Activated naive CD4-positive, alpha-beta T cell (primary cell): ENCODE results near the gene TMEM208.

ENCODE experiments used
- DNase-seq, 4 experiments: peaks; one replicate each; lab custom pipeline; 2025; lab: John Stamatoyannopoulos, UW

Gene TMEM208

DNA sequence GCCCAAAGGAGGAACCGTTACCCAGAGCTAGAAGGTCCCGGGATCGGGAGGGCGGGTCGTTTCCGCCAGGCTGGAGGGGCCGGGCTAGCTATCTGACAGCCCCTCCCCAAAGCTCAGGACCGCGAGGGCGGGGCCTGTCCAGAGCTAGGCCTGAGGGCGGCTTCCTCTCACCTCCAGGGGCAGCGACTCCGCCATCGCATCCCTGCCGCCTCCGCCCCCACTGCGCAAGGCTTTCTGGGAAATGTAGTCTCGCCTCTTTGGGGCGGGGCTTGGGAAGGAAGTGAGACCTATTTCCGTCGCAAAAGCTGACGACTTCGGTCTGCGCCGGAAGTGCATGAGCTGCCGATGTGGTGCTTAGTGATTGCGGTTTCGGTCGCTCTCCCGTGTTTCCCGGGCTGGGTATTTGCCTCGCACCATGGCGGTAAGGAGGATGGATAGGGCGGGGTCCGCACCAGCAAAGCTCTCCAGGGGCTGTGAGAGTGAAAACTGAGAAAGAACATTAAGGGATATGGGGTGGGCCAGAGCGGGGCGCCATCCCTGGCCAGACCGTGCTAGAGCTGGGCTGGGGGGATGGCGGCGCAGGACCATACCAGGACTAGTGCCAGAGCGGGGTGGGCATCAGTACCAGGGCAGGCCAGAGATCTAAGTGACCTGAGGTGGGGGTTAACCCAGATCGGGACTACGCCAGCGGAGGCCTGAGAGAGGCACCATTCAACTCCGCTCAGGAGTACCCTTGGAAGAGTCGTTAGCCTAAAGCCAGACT lies at the start of gene TMEM208:
TMEM208 (plus strand) TSS at position 327 of the 763 bp plus-strand sequence; CDS start at position 416, 89 bp downstream.
- peak; percentile 91 to 97 (median 94) for DNase-seq

DNA sequence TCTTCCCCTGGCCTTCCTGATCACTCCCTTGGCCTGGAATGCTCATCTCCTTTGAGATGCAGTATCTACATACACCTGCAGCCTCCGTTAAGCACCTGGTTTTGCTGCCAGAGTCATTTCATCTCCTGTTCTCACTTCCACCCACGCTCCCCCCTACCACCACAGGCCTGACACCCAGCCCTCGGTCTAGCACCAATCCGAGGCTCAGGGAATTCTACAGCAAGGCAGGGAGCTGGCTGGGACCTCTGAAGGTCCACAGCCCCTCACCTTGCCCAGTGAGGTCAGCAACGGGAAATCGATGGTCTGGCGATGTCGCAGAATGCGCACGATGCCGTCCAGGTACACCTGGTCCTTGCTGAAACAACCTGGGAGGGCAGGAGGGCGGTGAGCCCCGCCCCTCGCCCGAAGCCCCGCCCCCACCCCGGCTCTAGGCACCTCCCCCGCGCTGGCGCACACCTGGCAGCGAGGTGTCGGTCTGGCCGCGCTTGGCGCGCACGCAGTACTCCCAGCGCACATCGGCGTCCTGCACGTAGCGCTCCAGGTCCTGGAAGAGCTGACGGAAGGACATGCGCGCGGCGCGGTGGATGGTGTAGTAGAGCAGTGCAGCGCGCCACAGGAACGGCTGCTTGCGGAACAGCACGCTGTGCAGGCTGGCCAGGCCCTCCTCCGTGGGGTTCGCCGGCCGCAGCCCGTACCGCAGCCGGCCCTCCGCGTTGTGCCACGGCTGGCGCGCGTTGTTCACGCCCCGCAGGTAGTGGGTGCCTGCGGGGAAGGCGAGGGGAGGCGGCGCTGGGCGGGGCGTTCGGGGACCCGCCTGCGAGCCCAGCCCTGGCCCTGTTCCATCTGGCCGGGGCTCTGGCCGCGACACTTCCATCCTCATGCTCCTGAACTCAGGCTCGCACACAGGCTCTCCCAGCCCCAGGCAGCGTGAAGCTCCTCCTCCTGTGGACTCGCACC lies 48.9 kb upstream of the TMEM208 start:
- peak in 2 of 4 experiments; percentile 15 to 48 for DNase-seq

DNA sequence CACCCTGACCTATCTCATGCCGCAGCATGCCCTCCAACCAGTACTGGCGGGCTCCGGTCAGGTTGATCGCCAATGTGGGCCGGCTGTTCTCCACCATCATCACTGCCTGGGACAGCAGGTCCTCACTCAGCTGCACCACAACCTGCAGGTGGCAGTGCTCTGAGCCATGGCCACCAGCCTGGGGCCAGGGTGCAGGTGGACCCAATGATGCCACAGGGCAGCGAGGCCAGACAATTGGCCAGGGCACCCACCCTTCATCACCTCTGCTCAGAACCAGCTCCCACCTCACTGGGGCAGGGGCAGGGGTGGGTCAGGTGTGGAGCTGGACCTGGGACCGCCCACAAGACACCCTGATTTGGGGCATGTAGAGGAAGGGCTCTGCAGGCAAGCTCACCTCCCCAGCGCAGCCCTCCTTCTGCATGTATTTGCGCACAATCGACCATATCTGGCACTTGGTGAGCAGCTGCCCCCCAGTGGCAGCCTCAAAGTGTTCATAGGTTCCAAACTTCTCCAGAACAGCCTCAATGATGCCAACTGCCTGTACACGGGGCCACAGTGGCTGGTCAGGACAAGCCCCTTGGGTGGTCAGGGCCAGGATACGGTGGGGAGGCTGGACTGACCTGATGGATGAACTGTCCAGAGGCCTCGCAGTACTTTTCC lies 47.4 kb upstream of the TMEM208 start:
- no peak for DNase-seq

DNA sequence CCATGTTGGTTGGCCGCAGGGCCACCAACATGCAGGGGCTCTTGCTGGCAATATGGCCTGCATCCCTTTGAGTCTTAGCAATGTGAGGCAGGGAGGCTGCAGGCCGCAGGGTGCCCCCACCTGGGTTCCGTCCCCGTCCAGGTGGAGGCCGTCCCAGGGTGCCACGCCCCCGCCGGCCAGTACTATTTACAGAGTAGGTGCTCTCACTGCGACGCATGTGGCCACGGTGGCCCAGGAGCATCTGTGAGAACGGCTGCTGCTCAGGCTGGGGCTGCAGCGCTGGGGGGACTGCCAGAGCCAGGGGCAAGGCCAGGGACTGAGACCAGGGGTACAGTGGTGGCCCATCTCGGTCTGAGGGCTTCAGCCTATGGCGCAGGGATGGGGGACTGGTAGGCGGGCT lies 46.8 kb upstream of the TMEM208 start:
- DNase-seq, result no peak

DNA sequence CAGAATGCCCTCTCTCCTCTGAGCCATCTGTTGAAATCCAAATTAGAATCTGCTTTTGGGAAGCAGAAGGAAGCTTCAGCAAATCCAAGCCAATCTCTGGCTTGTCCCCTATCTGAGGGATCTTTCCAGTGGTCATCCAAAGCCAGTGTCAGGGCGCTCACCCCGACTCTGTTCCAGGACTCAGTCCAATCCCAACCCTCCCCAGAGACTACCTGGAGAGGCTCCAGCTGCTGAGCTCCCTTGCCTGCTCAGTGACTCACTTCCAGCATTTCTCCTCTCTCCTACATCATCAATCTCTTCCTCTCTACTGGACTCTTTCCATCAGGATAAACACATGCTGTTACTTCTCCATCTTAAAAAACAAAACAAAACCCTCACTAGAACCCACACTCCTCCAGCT lies 45.6 kb upstream of the TMEM208 start:
- no peak for DNase-seq

DNA sequence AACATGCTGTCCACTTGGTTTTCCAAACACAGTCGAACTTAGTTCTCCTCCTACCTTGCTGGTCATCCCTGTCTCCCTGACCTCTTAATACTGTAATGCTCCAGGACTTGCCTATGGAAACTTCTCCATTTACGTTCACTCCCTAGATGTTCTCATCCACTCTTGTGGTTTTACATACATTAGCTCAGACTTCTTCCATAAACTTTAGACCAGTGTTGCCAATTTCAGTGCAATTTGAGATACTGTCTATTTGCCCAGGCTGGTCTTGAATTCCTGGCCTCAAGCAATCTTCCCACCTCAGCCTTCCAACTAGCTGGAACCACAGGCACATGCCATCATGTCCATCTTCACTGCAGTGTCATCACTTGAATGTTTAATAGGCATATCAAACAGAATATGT lies 44.6 kb upstream of the TMEM208 start:
- no peak for DNase-seq

DNA sequence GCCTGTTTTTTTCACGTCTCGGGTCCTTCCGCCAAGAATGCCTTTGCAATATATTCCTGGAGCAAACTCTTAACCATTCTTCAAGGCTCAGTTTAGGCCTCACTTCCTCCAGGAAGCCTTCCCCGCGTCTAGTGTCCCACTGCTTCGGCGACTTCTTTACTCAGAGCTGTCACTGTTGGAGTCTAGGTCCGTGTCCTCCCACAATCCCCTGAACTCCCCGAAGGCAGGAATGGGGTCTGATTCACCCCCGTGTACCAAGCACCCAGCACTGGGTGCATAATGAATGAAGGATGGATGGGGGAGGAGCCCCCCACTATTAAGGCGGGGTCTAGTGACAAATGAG lies 43.7 kb upstream of the TMEM208 start:
- no peak for DNase-seq

DNA sequence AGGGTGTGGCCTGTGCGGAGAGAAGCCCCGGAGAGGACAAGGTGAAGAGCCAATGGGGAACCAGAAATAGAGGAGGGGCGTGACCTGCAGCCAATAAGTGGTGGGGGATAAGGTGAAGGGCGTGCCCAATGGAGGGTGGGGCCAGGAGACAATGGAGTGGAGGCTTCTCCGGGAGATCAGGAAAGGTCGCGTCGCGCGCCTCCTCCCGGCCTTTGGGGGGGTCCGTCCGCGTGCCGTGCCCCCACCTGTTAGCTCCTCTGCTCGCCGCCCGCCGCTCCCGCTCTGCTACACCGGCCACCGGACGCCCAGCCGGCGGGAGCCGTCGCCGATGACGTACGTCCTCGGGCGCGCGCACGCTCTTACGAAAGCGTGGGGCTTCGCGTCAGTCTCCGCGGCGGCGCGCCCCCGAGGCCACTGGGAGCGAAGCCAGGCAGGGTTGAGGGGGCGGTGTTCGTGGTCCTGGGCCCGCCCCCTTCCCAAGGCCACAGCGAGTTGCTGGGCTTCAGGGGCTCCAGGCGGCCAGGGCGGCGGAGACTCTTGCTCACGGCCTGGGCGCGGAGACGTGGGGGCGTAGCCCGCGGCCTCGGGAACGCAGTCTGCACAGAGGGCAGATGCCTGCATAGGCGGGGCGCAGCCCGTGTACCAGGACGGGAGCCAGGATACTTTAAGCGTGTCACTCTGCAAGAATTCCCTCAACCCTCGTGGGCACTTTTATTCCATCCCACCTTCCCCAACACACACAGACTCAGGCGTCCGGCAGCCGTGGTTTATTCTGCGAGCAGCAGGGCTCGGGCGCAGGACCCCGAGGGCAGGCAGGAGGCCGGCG lies 43.1 kb upstream of the TMEM208 start, which contains the start of gene MATCAP1:
MATCAP1 (minus strand) TSS at position 337 of the 826 bp plus-strand sequence. CDS start 3,353 bp downstream, outside the sequence.
- DNase-seq, result peak; percentile 66 to 86 (median 74)

DNA sequence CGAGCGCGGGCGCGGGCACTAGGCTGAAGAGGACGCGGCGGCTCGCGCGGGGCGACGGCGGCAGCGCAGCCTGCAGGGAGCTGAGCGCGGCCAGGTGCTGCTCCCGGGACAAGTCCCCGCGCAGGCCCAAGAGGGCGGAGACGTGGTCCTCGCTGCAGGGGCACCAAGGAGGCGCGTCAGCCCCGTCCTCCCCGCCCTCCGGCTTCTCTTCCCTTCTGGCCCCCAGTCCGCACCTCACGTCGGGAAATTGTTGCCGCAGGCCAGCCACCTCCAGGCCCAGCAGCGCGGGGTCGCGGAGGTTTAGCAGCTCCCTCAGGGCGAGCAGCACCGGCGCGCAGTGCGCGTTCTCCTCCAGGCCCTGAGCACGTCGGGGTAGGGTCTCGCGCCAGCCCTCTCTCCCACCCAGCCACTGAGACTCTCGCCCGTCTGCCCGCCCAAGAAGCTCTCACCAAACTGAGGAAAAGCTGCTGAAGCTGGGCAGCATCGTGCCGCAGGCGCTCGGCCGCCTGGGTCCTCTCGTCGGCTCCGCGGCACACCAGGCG lies 42.4 kb upstream of the TMEM208 start:
- no peak for DNase-seq

DNA sequence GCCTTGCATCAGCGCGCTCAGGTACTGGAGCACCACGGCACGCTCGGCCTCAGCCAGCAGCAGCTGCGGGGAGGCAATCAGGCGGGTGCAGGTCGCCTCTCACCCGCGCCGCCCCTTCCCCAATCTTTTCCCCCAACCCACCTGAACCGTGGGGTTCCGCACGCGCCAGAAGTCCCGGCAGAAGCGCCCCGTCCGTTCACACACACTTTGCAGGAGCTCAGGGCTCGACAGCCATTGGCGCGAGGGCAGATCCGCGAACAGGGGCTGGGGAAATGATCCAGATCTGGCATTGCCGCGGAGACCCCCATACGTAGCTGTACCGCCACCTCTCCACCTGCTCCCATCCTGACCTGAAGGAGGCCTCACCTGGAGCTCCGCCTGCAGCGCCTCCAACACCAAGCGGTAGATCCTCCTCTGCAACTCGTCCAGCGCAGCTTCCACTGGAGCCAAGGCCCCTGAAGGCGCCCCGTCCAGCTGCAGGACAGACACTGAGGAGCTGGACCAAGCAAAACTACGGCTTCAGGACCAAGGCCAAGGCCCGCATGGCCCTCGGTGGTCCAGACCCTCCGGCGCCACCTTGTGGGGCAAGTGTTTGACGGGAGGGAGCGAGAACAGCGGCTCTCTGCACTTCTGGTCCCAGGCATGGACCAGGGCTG lies 41.8 kb upstream of the TMEM208 start:
- DNase-seq, result peak; percentile 50 to 81 (median 72)

DNA sequence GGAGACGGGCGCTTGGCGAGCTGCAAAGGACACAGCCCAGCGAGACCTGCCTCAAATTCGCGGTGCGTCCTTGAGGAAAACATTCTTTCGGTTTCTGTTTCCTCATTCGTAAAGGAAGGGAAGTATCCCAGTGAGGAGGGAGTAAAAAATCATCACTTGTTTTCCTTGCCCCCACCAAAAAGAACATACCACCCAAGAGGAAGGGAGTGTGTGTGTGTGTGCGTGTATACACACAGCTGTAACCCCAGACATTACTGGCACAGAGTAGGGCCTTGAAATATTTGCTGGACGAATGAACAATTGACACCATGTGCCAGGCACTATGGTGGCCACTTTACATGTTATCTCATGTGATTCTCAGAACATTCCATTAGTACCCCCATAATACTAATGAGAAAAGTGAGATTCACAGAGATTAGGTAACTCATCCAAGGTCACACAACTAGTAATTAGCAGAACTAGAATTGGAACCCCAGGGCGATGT lies 41.2 kb upstream of the TMEM208 start:
- DNase-seq, result no peak

DNA sequence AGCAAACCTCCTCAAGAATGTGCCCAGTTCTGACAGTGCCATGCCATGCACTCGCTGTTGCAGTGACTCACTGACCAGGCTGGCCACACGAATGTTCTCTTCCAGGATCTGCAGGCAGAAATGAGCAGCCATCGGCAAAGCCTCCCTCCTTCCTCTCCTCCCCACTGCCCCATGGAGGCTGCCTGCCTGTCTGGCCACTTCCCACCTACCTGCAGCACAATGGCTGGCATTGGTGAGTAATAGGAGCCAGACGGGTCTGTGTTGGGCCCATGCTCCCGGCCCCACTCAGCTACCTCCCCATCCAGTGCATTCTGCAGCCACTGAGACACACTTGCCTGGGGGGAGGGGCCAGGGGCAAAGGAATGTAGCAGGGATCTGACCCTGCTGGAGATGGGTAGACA lies 40.4 kb upstream of the TMEM208 start:
- DNase-seq, result no peak

DNA sequence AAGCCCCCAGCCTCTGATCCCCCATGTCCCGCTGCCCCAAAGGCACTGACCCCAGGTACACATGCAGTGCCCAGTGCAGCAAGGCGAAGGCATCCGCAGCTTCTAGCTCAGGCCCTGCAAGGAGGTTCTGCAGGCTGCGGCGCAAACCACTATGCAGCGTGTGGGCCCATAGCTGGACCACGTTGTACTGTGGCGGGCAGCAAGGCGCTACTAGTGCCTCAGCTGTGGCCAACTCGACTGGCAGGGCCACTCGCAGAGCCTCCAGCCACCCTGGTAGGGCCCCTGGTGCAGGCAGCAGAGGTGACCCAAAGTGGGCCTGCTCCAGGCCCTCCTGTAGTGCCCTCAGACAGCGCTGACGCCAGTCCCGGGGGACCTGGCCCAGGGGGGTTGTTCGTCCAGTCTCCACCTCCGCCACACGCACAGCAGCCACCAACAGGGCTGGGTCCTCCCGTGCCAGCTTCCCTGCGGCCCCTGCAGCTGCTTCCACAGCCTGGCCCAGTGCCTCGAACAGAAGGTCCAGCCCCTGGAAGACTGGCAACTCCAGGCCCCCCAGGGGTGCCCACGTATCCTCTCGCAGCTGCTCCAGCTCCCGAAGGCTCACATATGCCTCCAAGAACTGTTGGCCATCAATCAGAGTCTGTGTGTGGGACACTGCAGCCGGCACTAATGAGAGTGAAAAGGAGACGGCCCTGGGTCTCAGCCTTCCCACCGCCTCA lies 39.6 kb upstream of the TMEM208 start:
- DNase-seq, result no peak

DNA sequence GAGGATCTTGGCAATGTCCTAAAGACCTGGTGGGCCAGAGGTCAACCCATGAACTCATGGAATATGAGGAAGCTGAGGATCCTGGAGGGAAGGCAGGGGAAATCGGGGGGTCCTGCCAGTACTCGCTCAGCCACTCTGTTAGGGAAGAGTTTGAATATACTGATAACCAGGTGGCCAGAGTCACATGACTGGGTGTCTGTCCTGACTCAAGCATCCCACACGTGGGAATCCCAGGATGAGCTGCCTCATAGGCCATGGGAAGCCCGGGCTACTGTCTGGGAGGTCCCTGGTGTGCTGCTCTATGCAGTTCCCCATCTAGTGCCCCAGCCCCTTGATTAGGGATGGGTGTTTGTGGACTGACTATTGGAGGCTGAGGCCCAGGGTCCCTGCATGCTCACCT lies 38.6 kb upstream of the TMEM208 start:
- DNase-seq, result no peak

DNA sequence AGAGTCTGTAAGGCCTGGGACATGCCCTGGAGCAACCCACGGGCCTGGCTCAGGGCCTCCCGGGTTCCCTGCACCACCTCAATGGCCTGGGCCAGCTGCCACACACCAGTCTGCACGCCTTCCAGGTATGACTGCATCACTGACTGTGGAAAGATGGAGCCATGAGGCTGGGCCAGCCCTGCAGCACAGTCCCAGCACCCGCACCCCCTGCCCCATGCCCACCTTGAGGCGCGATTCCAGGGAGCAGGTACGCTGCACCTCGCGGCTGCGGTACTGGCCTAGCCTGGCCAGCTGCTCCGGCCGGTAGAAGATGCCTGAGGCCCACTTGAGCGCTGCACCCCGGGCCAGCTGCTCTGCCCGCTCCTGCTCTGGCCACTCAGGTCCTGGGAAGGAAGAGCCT lies 38.1 kb upstream of the TMEM208 start:
- DNase-seq, result no peak

DNA sequence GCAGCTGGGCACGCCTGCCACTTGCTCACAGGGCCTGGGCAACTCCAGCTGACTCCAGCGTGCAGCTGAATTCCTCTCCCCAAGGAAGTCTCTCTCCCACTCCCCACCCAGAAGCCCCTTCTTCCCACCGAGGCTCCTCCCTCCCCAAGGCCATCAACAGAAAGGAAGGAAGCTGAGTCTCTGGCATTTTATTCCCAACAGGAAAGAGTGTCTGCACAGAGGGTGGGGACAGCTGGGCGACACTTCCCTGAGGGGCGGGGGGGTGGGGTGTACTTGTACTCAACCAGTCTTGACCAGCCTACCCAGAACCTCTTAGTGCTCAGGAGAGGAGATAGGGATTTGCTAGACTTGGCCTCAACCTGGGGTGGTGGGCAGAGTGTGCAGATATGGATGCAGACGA lies 36.9 kb upstream of the TMEM208 start, which contains the start of gene EXOC3L1:
EXOC3L1 (minus strand) TSS at position 96 of the 400 bp plus-strand sequence. CDS start 460 bp downstream, outside the sequence.
- DNase-seq, result no peak

DNA sequence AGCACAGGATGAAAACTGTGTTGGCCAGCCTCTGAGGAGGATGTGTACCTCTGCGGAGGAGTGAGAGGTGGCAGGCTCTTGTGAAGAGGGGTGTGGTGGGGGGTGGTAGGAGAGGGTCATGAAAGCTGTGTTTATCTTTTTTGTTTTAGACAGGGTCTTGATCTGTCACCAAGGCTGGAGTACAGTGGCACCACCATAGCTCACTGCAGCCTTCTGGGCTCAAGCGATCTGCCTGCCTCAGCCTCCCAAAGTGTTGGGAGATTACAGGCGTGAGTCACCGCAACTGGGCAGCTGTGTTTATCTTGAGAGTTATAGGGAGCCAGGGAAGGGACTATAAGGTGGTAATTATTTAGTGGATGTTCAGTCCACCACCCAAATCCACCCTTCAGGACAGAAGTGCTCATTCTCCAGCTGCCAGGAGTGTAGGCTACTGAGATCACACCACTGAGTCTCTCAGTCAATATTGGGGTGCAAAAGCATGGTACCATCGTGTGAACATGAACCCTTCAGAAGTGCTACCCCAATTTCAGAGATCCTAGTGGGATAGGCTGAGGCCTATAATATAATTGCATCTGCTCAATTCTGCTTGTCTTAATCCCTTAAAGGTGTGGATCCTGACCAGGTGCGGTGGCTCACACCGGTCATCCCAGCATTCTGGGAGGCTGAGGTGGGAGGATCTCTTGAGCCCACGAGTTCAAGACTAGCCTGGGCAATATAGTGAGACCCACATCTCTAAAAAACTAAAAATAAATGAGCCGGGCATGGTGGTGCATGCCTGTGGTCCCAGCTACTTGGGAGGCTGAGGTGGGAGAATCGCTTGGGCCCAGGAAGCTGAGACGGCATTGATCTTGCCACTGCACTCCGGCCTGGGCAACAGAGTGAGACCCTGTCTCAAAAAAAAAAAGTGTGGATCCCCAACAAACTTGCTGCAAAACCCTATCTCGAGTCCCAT lies 36.2 kb upstream of the TMEM208 start:
- DNase-seq, result no peak

DNA sequence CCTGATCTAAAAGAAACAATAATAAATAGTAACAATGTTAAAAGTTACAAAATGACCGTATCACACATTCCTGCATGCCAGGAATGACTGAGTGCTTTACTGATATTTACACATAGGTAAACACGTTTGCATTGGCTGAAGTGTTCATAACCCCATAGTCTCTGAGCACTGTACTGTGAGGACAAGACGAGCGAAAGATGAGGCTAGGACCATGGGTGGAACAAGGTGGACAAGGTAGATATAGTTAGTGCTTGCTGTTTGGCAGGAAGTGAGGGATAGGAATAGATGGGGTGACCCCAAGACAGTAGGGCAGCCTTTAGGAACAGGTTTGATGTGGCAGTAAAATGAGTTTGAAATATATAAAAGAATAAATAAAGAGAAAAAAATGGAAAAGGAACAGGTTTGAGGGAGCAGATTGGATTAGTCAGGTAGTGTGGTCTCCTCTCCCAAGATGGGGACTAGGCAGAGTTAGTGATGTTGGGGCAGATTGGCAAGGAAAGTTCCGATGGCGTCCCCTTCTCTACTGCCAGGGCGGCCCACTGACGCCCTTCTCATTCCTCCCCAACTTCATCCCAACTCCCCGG lies 35.4 kb upstream of the TMEM208 start:
- no peak for DNase-seq
